ENCODE results near the gene SCAPER. TPM values are rescaled to one million over a fixed set of nuclear protein-coding genes. Genes with fewer than 3 reads are reported as not detected.

The SCAPER gene
- total RNA-seq, 1 experiment from 2014 or later, result 14.7 TPM

DNA sequence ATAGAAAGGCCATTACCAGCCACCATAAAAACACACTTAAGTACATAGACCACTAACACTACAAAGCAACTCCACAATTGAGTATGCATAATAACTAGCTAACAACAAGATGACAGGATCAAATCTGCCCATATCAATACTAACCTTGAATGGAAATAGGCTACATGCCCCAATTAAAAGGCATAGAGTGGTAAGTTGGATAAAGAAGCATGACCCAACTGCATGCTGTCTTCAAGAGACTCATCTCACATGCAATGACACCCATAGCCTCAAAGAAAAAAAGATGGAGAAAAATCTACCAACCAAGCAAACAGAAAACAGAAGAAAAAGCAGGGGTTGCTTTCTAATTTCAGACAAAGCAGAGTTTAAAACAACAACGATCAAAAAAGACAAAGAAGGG lies 349.9 kb downstream of the SCAPER start (continued):
- no peak for TF ChIP-seq YY1 (IDR thresholded peaks at IDR 0.05; ENCODE audit: extremely low read depth, insufficient replicate concordance, low read depth, low read length)
- TF ChIP-seq SP1 (IDR thresholded peaks at IDR 0.05; ENCODE audit: low read depth), result no peak

DNA sequence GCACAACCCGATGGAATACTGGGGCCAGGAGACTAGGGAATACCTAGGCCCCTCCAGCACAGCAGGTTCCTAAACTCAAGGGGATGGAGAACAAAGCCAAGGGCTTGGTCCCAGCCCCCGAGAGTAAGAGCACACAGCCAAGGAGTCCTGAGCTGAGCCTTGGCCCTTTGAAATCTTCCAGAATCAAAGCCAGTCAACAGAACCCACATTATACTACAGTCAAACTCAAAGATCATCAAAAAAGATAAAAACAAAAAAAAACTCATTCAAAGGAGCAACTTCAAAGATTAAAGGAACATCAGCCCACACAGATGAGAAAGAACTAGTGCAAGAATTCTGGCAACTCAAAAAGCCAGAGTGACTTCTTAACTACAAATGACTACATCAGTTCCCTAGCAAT lies 351.6 kb downstream of the SCAPER start:
- Histone ChIP-seq H3K9ac (ENCODE audit: low read length) (no peak overlapping the region), H3K4me1 (ENCODE audit: control insufficient read depth in 1 of 2, insufficient read depth in 2 of 2, low read length in 2 of 2) (no peaks in the 10 kb centered on the region), H3K79me2 (ENCODE audit: insufficient read depth, low read length) (no peaks in the 10 kb centered on the region), H3K9me2 (ENCODE audit: insufficient read depth) (no peaks in the 10 kb centered on the region), H3K27ac (ENCODE audit: low read depth, low read length) (no peak overlapping the region), H3K9me3 (ENCODE audit: control insufficient read depth in 1 of 2, insufficient read depth in 1 of 2, low read depth in 1 of 2, low read length in 2 of 2) (no peaks in the 10 kb centered on the region), H3K4me3 (replicated peaks in 1 of 2; ENCODE audit: low read depth in 1 of 2, low read length in 2 of 2) (no peak overlapping the region), H3K4me2 (ENCODE audit: low read length) (no peak overlapping the region), H4K20me1 (ENCODE audit: insufficient read depth) (no peaks in the 10 kb centered on the region), H3K36me3 (ENCODE audit: control insufficient read depth in 1 of 2, insufficient read depth in 2 of 2, low read length in 2 of 2) (no peaks in the 10 kb centered on the region), H2AFZ (ENCODE audit: low read depth, low read length, poor library complexity, severe bottlenecking) (no peak overlapping the region), H3K27me3 (ENCODE audit: insufficient read depth, low read length) (no peaks in the 10 kb centered on the region)
- TF ChIP-seq SRF (IDR thresholded peaks at IDR 0.05; ENCODE audit: low read depth) (no peak), RAD21 (IDR thresholded peaks at IDR 0.05; ENCODE audit: low read depth) (no peak), ELF1 (IDR thresholded peaks at IDR 0.05; ENCODE audit: borderline replicate concordance, low read depth) (no peak), CBX3 (IDR thresholded peaks at IDR 0.05; ENCODE audit: low read depth) (no peak), EZH2 (IDR thresholded peaks at IDR 0.05) (no peak), SP1 (IDR thresholded peaks at IDR 0.05; ENCODE audit: low read depth) (no peak), ZNF274 (IDR thresholded peaks at IDR 0.05; ENCODE audit: low read depth, low read length) (no peak), JUND (IDR thresholded peaks at IDR 0.05) (no peak), SIN3A (IDR thresholded peaks at IDR 0.05; ENCODE audit: low read depth) (no peak), EGR1 (IDR thresholded peaks at IDR 0.05; ENCODE audit: low read depth) (no peak), REST (IDR thresholded peaks at IDR 0.05; ENCODE audit: low read depth) (no peak)
- TF ChIP-seq, protein P1, sequence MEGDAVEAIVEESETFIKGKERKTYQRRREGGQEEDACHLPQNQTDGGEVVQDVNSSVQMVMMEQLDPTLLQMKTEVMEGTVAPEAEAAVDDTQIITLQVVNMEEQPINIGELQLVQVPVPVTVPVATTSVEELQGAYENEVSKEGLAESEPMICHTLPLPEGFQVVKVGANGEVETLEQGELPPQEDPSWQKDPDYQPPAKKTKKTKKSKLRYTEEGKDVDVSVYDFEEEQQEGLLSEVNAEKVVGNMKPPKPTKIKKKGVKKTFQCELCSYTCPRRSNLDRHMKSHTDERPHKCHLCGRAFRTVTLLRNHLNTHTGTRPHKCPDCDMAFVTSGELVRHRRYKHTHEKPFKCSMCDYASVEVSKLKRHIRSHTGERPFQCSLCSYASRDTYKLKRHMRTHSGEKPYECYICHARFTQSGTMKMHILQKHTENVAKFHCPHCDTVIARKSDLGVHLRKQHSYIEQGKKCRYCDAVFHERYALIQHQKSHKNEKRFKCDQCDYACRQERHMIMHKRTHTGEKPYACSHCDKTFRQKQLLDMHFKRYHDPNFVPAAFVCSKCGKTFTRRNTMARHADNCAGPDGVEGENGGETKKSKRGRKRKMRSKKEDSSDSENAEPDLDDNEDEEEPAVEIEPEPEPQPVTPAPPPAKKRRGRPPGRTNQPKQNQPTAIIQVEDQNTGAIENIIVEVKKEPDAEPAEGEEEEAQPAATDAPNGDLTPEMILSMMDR (IDR thresholded peaks at IDR 0.05 in 2 of 3, conservative IDR thresholded peaks at IDR 0.05 in 1 of 3; ENCODE audit: borderline replicate concordance in 1 of 3, insufficient read depth in 1 of 3, low read depth in 2 of 3, low read length in 2 of 3), result no peak
- TF ChIP-seq, protein P2, sequence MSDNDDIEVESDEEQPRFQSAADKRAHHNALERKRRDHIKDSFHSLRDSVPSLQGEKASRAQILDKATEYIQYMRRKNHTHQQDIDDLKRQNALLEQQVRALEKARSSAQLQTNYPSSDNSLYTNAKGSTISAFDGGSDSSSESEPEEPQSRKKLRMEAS (IDR thresholded peaks at IDR 0.05), result no peak
- no peak for ATAC-seq
- intact Hi-C loops (cut with micrococcal nuclease), result no loop called here
- ChIA-PET RAD21 (ENCODE audit: low non-redundant PET in 1 of 2, low total read pairs in 2 of 2, uncharacterized antibody in 2 of 2, unreplicated experiment in 2 of 2) (no interaction called here), POLR2A (no interaction called here), CTCF (no interaction called here)
- BruUV-seq (replicated peaks), result no TSS peak
- no peak for DNase-seq (ENCODE audit: low read depth, low spot score)

Measured in HCT116 (cell line).